ENCODE data around the gene KRT6A.
"Not testable (repeated sequence)": the region's sequence is repeated elsewhere in the genome, so short reads cannot be mapped to it uniquely, and the experiment has no call there.

The KRT6A gene

DNA sequence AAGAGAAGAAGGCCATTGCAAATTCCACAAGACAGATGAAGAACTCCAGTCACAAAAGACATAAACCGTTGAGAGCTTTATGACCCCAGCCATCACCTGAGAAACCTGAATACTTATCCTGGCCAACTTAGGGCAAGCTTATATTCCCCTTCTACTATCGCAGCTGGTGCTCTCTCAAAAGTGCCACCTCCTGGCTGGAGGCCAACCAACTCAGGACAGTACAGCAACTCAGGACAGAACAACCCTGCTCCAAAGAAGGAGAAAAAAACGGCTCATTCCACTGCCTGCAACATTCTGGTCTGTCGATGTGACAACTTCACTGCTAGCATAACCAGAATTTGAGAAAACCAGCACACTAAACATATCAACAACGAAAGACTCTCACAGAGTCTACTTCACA is 31.4 kb downstream of the KRT6A start:
- DNase-seq (ENCODE audit: low read depth) = no peak

DNA sequence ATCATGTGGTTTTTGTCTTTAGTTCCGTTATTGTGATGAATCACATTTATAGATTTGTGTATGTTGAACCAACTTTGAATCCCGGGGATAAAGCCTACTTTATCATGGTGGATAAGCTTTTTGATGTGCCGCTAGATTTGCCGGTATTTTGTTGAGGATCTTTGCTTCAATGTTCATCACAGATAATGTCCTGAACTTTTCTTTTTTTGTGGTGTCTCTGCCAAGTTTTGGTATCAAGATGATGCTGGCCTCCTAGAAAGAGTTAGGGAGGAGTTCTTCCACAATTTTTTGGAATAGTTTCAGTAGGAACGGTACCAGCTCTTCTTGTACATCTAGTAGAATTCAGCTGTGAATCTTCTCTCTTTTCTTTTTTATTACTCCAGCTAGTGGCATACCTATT is 34.2 kb downstream of the KRT6A start:
- no peak for DNase-seq (ENCODE audit: low read depth)

DNA sequence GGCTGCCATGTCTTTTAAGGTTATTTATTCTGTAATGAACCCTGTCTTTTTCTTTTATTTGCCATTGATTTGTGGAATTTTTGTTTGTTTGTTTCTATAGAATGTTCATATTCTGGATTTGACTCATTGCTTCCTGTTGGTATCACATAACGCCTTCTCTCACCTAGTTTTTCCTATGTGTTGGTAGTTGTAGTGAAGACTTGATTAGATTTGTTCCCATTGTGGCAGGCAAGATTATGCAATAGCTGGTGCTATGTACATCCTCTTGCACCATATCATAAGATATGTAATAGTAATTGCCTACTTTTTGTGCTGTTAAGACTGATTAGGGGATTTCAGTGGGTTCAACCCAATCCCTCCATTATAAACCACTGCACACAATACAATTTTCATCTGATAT is 37.2 kb downstream of the KRT6A start:
- no peak for DNase-seq (ENCODE audit: low read depth)

DNA sequence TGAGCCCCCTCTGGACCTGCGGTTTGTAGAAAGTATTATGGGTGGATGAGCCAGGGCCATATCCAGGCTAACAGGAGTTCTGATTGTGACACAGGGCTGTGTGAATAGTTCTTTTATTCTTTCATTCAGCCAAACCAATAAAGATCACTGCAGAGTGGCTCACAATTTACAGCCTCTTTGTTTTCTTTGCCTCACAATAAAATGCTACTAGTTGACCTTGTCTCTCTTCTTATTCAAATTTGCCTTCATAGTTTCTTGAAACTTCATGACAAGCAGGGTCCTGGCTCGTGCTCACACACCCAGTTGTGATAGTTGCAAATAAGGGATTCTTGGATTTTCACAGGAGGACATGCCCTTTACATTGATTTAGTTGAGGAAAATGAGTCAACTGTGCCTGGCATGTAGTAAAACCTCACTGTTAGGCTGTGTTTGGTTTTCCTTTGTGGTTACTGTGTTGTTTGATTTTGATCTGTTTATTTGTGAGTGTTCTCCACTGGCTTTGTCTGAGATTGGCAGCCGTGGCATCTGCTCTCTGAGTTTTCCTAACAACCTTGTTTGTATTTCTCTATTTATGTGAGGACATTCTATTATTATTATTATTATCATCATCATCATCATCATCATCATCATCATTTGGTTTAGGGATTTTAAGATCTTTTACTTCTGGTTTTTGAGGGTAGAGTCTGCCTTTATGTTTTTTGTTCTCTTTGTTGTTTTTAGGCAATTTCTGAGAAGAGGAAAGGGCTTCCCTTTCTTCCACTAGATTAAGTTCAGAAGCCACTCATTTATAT is 38.5 kb downstream of the KRT6A start:
- DNase-seq (ENCODE audit: low read depth) = no peak

DNA sequence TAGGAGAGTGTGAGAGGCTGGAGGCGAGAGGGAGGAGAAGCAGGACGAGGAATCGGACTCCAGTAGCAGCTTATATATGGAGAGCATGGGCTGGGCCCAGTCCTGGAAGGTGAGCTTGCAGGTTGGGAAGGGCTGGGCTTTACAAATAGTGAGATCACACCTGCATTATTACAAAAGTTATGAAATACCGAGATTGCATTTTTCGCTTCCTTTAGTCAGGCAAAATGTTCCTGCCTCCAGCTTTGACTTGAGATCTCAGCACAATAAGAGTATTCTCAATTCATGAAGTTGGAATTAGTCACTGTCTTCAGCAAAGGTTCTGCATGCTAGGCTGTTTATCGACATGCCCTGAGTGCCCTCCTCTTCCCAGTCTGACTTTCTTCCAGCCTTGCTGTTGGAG is 41.0 kb downstream of the KRT6A start, which contains the start of gene KRT6B:
Gene KRT6B (minus strand): TSS at position 46 of the 400 bp plus-strand sequence. CDS start 68 bp downstream, outside the sequence.
- no peak for DNase-seq (ENCODE audit: low read depth)

DNA sequence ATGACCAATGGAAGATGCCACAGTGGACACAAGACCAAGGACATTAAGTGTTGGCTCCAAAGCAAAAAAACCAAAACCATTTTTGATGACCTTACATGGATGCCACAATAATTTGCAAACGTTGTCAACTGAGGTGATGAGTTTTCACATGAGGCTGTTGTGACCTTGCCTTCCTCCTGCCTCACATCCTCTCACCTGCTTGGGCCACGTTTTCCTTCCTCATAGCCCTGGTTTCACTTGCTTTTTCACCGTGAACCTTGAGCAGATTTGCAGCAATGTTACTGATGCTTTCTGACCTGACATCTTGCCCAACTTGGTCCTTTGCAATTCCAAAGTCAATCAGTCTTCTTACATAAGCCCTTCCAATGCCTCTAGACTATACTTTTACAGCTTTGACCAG is 44.8 kb downstream of the KRT6A start:
- DNase-seq (ENCODE audit: low read depth) = no peak

DNA sequence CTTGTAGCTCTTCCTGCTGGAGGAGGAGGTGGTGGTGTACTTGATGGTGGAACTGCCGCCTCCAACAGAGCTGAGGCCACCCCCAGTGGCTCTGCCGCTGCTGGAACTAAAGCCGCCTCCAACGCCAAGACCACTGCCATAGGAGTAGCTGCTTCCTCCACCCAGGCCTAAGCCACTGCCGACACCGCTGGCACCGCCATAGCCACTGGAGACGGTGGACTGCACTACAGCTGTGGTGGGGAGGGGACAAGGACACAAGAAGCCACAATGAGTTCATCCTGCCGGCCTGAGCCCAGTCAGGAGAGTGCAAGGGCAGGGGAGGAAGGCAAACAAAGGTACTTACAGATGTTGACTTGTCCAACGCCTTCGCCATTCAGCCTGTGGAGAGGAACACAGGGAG is 45.9 kb downstream of the KRT6A start:
- DNase-seq (ENCODE audit: low read depth) = not testable (repeated sequence)

DNA sequence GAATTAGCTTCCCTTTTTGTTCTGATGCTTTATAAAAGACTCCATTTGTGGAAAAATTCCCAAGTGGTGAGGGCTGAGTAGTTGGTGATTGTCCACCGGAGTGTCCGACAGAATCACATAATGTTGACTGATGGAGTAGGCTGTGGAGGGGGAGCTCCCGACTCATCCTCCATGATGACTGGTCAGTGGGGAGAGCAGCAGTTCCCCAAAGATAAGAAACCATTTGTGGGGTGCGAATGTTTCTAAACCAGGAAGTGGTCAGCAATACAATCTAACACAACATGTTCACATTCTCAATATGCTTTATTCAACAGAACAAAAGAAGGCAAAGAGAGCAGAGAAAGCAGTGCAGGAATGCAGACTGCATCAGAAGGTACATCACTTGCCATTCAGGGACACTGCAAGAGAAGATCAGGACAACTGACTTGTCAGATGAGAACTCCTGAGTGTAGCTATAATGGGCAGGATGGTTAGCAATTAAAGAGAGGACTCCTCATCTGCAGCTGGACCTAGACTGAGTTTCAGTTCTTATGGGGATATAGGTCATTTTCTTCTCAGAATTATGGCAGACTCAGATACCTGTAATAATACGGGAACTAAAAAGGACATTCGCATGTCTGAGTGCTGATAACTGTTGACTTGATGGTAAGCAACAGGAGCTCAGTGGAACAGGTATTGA is 46.6 kb downstream of the KRT6A start:
- no peak for DNase-seq (ENCODE audit: low read depth)

DNA sequence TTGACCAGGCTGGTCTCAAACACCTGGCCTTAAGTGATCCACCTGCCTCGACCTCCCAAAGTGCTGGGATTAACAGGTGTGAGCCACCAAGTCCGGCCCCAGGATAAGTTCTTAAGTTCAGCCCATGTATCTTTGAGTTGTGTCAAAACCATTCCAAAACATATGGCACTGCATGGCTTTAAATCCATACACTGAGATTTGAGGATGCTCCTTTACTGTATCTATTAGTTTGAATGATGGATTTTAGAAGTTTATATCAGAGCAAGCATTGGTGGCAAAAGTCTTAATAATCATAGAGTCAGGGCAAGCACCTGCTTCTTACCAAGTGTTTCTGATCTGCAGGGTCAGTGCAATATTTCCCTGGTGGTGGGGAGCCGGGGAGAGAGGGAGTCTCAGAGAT is 47.2 kb downstream of the KRT6A start:
- DNase-seq (ENCODE audit: low read depth) = no peak

DNA sequence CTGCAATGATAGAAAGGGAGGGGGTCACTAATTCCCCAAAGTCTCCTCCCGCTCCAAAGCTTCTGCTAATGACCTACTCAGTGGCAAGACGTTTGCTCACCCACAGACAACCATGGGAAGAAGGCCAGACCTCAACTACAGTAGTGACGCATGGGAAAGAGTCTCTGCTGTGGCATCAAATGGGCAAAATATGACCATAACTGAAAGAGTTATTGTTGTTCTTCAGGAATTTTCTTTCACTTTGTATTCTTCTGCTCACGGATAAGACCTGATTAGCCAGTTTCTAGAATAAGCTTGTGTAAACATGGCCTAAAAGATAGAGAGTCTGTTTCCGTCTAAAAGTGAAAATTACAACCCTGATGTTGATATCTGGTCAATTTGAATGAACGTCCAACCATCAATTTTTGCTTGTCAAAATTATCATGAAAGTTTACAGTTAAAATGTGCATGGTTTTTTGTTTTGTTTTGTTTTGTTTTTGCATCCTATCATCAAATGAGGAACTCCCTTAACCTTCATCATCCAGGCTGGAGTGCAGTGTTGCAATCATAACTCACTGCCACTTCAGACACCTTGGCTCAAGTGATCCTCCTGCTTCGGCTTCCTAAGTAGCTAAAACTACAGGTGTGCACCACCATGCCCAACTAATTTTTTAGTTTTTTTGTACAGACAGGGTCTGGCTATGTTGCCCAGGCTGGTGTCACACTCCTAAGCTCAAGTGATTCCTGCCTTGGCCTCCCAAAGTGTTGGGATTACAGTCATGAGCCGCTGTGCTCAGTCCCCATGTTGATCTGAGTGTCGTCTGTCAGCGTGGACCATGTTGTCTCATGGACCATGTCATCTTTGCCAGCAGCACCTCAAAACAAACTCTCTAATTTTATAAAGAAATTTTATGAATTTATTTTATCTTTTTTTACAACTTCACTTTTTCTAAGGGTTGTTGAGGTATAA is 48.1 kb downstream of the KRT6A start:
- no peak for DNase-seq (ENCODE audit: low read depth)

DNA sequence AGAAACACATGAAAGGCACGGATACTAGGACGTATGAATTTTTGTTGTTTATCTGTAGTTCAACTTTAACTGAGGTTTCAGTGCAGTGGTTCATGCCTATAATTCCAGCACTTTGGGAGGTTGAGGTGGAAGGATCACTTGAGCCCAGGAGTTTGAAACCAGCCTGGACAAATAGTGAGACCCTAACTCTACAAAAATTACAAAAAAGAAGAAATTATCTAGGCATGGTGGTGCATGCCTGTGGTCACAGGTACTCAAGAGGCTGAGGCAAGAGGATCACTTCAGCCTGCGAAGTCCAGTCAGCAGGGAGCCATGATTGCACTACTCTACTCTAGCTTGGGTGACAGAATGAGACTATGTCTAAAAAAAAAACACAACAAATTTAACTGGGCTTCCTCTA is 49.1 kb downstream of the KRT6A start:
- DNase-seq (ENCODE audit: low read depth) = no peak

DNA sequence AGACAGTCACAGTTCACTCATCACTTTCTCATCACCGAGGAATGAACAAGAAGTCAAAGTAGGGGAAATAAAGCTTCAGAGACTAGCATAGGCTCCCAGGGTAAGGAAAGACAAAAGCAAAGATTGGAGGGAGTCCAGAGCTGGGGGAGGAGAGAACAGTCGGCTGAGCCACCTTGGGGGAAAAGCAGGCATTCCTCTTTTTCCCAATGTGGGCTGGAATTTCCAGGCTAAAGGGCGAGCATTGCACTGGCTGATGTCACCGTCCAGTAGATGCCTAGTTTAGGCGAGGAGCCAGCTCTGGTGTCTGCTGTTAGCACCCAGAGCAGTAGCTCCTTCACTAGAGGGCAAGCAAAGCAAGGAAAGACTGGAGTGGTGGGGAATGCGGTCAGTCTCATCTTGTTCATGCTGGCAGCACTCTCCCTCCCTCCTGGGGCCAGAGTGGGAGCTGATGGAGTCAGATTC is 50.4 kb downstream of the KRT6A start:
- DNase-seq (ENCODE audit: low read depth) = peak; percentile 33

DNA sequence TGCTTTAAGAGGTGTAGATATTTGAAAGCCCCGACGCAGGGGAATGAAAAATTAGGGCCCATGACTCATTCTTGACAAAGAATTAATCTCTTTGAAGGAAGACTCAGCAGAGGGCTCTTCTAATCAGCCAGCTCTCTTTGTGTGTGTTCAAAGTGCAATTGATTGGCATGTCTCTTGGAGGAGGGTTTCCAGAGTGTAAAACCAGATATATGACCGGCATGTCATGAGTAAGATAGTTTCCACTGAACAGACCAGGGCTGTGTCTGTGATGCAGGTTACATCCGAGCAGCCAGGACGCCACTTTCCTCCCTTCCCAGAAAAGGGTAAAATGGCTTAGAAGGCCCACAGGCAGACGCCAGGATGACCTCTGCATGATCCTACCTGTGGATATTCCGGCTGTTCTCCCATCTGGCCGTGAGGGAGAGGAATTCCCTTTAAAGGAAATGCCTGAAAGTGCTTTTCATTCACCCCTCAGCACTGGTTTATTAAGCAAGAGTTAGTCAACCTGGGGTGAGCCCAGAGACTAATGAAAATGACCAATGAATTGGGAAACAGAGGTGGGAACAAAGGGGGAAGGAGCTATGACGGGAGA is 51.6 kb downstream of the KRT6A start:
- DNase-seq (ENCODE audit: low read depth) = no peak

DNA sequence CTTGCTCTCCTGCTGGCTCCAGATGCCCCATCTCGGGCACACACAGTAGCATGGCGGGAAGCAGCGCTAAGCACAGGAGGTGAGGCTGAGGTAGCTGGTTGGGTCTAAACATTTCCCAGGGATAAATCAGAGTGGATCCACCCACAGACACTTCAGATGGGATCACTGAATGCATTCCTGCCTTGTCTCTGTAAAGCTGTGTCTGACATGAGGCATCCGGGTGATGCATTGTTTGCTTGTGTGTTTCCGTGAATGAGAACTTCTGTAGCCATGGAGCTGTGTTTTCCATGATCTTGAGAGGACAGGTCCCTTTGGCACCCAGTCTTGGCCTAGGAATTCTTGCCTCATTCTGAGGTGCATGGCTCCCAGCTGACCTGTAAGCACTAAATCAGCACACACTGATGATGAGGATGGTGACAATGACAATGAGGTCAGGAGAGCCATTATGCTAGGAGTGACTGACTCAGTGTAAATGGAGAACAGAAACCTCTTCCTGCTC is 52.2 kb downstream of the KRT6A start:
- DNase-seq (ENCODE audit: low read depth) = no peak

DNA sequence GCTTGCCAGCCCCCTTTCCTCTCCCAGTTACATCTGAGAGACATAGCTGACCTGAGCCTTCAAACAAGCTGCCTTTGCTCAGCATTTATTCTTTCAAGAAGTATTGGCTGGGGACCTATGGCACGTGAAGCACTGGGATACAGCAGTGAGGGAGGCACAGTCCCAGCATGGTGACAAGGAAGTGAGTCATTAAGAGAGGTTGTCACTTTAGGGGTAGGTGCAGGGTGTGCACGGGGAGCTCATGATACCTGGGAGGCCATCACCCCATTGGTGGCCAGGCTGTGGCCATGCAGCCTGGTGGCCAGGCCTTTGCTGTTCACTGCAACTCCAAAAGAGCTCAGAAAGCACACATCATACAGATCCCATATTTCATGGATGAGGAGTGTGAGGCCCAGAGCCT is 53.2 kb downstream of the KRT6A start:
- no peak for DNase-seq (ENCODE audit: low read depth)

DNA sequence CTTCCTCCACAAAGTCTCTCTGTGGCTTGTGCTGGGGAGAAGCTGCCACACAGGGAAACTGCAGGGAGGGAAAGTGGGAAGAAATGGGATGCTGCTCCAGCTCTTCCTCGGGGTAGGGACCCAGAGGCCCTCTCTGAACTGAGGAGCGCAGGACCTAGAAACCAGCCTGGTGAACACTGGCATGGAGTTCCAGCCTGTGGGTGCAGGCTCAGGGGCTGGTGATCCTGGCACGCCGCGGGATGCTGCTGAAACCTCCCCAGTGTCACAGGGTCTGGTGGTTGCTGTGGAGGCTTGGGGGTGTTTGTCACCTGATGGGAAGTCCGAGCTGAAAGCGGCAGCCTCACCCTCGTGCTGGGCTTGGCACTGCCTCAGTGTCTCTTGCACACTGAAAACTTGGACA is 53.6 kb downstream of the KRT6A start:
- DNase-seq (ENCODE audit: low read depth) = no peak

DNA sequence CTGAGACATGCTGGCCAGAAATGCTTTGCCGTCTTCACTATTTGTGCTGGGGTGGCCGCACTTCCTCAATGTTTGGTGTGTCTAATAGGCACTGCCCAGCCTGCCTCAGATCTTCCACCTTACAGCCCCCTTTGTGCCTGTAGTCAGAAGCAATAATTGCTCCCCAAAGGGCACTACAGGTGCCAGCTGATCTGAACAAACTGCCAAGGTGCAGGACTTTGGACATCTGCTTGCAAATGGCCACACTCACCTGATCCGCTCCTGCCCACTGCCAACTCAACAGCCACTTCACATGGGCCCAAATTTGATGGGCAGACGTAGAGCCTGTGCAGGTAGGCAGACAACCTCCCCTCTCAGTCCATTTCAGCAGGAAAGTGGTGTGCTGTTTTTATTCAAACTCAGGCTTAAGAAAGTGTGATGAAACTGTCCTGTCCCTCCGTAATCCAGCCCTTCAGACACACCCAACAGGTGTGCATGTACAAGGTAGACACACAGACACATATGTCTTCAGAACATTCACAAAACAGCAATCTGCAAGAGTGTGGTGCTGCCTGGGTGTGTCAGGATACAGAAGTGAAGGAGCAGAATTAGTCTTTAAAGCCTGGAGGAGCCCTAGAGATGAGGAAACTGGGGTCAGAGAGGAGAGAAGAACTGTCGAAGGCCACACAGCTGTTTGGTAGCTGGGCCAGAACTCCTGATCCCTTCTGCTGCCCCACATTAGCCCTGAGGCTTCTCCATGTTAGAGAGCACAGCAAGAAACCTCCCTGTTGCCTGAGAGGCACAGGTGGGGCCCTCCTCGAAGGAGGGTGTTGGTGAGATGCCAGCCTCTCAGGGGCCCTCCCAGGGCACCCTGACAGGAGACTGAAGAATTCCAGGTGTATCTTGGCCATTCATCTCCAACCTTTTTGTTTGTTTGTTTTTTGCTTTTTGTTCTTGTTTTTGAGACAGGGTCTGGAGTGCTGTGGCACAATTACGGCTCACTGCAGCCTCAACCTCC is 54.5 kb downstream of the KRT6A start:
- DNase-seq (ENCODE audit: low read depth) = no peak

DNA sequence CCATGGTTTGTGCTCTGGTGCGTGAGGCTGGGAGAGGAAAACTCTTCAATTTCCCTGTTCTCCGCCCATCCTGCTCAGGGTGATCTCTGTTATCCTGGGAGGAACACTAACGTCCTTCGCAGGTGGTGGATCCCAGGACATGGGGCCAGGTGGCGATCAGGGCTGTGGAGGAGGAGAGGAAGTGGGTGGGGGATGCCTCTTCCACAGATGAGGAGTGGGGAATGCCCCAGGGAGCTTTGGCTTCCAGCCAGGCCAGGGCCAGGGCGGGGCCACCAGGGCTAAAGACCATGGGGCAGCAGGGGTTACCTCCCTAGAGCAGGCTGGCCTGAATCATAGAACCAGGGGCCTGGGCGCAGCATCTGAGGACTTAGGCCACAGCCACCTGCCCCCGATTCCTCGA is 55.5 kb downstream of the KRT6A start:
- DNase-seq (ENCODE audit: low read depth) = no peak

Data from fibroblast of gingiva (primary cell).